ENCODE results near the gene CCDC88C. TPM values are rescaled to one million over a fixed set of nuclear protein-coding genes. Genes with fewer than 3 reads are reported as not detected.

The CCDC88C gene
- polyA plus RNA-seq, 1 donor (not counting 4 experiments of a cell fraction or from before 2014, with no cell fraction given): 2.4 TPM

DNA sequence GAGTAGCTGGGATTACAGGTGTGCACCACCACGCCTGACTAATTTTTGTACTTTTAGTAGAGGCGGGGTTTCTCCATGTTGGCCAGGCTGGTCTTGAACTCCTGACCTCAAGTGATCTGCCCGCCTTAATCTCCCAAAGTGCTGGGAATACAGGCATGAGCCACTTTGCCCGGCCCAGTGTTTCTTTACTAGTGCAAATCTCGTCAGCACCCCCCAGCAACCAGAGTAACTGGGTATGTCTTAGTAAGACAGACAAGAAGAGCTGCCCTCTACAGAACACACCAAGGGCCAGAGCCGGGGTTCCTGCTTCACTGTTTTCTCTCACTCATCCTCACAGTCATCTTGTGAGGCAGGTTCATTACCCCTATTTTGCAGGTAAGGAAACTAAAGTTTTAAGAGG, 94.6 kb downstream of the CCDC88C start:
- no peaks in the 10 kb centered on the region for H3K4me1 ChIP-seq (ENCODE audit: control insufficient read depth, extremely low read depth, insufficient read depth, low read length)
- no peaks in the 10 kb centered on the region for H3K79me2 ChIP-seq (ENCODE audit: control insufficient read depth, insufficient read depth, low read length)
- H3K9me1 ChIP-seq (ENCODE audit: control insufficient read depth, extremely low read depth, insufficient read depth, low read length): no peaks in the 10 kb centered on the region
- H3K27me3 ChIP-seq (ENCODE audit: control insufficient read depth, extremely low read depth, insufficient read depth, low read length): no peaks in the 10 kb centered on the region
- H3K9me3 ChIP-seq (ENCODE audit: control insufficient read depth, low read depth, low read length): no peaks in the 10 kb centered on the region
- no peak overlapping the region for H3K4me3 ChIP-seq (ENCODE audit: control insufficient read depth in 2 of 3, extremely low read depth in 1 of 3, insufficient read depth in 2 of 3, low read depth in 1 of 3, low read length in 3 of 3)
- H2AFZ ChIP-seq (ENCODE audit: control insufficient read depth, low read length): no peak overlapping the region
- H4K20me1 ChIP-seq (ENCODE audit: control insufficient read depth, extremely low read depth, insufficient read depth, low read length): peaks cover 2% of the 10 kb centered on the region
- H3K27ac ChIP-seq (ENCODE audit: control insufficient read depth, insufficient read depth, low read length): no peak overlapping the region
- TF ChIP-seq EZH2 (IDR thresholded peaks at IDR 0.05; ENCODE audit: low read length): no peak
- TF ChIP-seq, protein P1, sequence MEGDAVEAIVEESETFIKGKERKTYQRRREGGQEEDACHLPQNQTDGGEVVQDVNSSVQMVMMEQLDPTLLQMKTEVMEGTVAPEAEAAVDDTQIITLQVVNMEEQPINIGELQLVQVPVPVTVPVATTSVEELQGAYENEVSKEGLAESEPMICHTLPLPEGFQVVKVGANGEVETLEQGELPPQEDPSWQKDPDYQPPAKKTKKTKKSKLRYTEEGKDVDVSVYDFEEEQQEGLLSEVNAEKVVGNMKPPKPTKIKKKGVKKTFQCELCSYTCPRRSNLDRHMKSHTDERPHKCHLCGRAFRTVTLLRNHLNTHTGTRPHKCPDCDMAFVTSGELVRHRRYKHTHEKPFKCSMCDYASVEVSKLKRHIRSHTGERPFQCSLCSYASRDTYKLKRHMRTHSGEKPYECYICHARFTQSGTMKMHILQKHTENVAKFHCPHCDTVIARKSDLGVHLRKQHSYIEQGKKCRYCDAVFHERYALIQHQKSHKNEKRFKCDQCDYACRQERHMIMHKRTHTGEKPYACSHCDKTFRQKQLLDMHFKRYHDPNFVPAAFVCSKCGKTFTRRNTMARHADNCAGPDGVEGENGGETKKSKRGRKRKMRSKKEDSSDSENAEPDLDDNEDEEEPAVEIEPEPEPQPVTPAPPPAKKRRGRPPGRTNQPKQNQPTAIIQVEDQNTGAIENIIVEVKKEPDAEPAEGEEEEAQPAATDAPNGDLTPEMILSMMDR (optimal IDR thresholded peaks at IDR 0.05 in 1 of 3, IDR thresholded peaks at IDR 0.05 in 1 of 3, conservative IDR thresholded peaks at IDR 0.05 in 1 of 3; ENCODE audit: extremely low read depth in 1 of 3, insufficient read depth in 2 of 3, low read length in 3 of 3): no peak
- no peak overlapping the region for H3K4me2 ChIP-seq (ENCODE audit: control insufficient read depth, extremely low read depth, insufficient read depth, low read depth, low read length)
- no peaks in the 10 kb centered on the region for H3K36me3 ChIP-seq (ENCODE audit: control insufficient read depth in 2 of 2, extremely low read depth in 1 of 2, insufficient read depth in 2 of 2, low read length in 2 of 2)
- dilution Hi-C loops (cut with MboI; ENCODE audit: extremely low pct_ligation_motif_present, low sequenced_read_pairs): no loop called here
- no peak for FAIRE-seq
- no peak overlapping the region for H3K9ac ChIP-seq (ENCODE audit: control insufficient read depth, extremely low read depth, insufficient read depth, low read length)
- no peak for DNase-seq (ENCODE audit: low read depth, low spot score)

DNA sequence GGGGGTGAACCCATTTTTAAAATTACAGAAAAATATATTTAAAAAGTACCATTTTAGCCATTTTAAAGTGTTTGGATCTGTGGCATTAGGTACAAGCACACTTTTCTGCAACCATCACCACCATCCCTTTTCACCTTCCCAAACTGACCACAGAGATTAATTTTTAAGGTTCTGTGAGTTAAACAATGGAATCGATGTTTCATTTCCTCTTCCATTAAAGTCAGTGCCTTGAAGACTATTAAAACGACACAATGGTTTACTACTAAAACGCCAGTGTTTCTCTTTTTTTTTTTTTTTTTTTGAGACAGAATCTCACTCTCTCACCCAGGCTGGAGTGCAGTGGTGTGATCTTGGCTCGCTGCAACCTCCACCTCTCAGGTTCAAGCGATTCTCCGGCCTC, 95.0 kb downstream of the CCDC88C start:
- TF ChIP-seq, protein P1 (optimal IDR thresholded peaks at IDR 0.05 in 1 of 3, IDR thresholded peaks at IDR 0.05 in 1 of 3, conservative IDR thresholded peaks at IDR 0.05 in 1 of 3; ENCODE audit: extremely low read depth in 1 of 3, insufficient read depth in 2 of 3, low read length in 3 of 3): no peak
- no peak for TF ChIP-seq EZH2 (IDR thresholded peaks at IDR 0.05; ENCODE audit: low read length)
- Histone ChIP-seq H3K4me3 (ENCODE audit: control insufficient read depth in 2 of 3, extremely low read depth in 1 of 3, insufficient read depth in 2 of 3, low read depth in 1 of 3, low read length in 3 of 3) (no peak overlapping the region), H3K36me3 (ENCODE audit: control insufficient read depth in 2 of 2, extremely low read depth in 1 of 2, insufficient read depth in 2 of 2, low read length in 2 of 2) (no peaks in the 10 kb centered on the region), H3K4me1 (ENCODE audit: control insufficient read depth, extremely low read depth, insufficient read depth, low read length) (peaks cover 3% of the 10 kb centered on the region), H3K27me3 (ENCODE audit: control insufficient read depth, extremely low read depth, insufficient read depth, low read length) (no peaks in the 10 kb centered on the region), H3K4me2 (ENCODE audit: control insufficient read depth, extremely low read depth, insufficient read depth, low read depth, low read length) (no peak overlapping the region), H3K9ac (ENCODE audit: control insufficient read depth, extremely low read depth, insufficient read depth, low read length) (no peak overlapping the region), H3K79me2 (ENCODE audit: control insufficient read depth, insufficient read depth, low read length) (no peaks in the 10 kb centered on the region), H2AFZ (ENCODE audit: control insufficient read depth, low read length) (no peak overlapping the region), H4K20me1 (ENCODE audit: control insufficient read depth, extremely low read depth, insufficient read depth, low read length) (peaks cover 2% of the 10 kb centered on the region), H3K9me1 (ENCODE audit: control insufficient read depth, extremely low read depth, insufficient read depth, low read length) (no peaks in the 10 kb centered on the region), H3K9me3 (ENCODE audit: control insufficient read depth, low read depth, low read length) (no peaks in the 10 kb centered on the region), H3K27ac (ENCODE audit: control insufficient read depth, insufficient read depth, low read length) (no peak overlapping the region)
- no peak for DNase-seq (ENCODE audit: low read depth, low spot score)
- no peak for FAIRE-seq
- dilution Hi-C loops (cut with MboI; ENCODE audit: extremely low pct_ligation_motif_present, low sequenced_read_pairs): no loop called here

Measured in keratinocyte (primary cell).